ENCODE results near the gene ACBD7. TPM values are rescaled to one million over a fixed set of nuclear protein-coding genes. Genes with fewer than 3 reads are reported as not detected.

The ACBD7 gene
- total RNA-seq, 2 donors from 2014 or later: 2.4 to 3.1 TPM

DNA sequence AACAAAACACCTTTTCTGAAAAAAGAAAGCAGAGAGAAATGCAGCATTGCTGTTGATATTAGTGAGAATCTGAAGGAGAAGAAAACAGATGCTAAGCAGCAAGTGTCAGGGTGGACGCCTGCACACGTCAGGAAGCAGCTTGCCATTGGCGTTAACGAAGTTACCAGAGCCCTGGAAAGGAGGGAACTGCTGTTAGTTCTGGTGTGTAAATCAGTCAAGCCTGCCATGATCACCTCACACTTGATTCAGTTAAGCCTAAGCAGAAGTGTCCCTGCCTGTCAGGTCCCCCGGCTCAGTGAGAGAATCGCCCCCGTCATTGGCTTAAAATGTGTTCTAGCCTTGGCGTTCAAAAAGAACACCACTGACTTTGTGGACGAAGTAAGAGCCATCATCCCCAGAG, 14.9 kb upstream of the ACBD7 start:
- H3K27ac Mint-ChIP-seq: peak overlapping the region; percentile 32 to 80
- peaks cover 0 to 11% of the 10 kb centered on the region in 2 donors for H3K36me3 Mint-ChIP-seq
- DNase-seq (ENCODE audit: low spot score in 2 of 2): no peak
- no peaks in the 10 kb centered on the region for H3K9me3 Mint-ChIP-seq
- no peak for ATAC-seq

DNA sequence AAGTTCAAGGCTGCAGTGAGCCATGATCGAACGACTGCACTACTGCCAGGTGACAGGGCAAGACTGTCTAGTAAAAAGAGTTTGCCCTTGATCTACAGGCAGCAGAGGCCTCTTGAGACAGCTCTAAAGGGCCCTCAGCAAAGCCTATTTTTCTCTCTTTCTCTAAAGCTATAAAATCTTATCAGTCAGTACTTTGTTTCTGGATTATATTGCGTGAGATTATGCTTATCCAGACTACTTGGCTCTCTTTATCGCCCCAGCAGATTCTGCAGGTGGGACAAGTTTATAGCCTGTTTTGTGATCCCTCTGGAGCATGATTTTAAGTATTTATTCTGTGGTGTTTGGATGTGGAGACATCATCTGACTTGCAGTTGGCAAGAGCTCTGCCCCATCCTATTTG, 11.3 kb upstream of the ACBD7 start:
- DNase-seq (ENCODE audit: low spot score in 2 of 2) (no peak), ATAC-seq (no peak)
- Mint-ChIP-seq H3K36me3 (peaks cover 7 to 17% of the 10 kb centered on the region in 2 donors), H3K27ac (peak overlapping the region in 1 of 2 donors; percentile 95), H3K9me3 (no peaks in the 10 kb centered on the region)

DNA sequence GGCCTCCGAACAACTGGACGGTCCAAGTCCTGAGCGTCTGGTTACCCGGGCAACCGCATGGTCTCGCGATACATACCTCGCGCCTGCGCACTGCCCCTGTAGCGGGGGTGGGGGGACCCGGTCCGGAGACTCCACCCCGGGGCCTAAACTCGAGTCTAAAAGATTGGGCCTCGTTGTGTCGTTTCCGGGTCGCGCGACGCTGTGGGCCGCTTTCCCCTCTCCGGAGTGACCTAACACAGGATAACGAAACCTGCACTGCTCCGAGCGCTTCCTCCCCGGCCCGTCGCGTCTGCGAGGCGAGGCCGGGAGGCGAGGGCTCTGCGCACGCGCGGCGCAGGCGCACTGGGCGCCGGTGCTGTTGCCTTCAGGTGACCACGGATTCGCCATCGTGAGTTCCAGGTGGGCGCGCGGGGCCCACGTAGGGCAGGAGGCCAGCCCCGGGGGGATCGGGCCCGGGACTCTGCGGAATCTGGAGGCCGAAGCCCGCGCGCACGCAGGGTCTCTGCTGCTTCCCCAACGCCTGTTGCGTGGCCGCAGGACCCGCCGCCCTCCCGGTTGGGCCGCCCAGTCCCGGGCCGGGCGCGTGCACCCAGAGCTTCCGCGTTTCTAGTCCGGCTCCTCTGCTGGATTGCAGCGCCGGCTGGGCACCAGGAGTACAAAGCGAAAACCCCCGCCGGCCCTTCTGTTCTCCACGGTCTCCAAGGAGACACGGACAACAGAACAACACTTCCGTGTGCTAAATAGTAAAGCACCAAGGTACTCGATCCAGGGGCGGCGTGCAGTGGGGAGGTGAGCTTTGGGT, 8.6 kb upstream of the ACBD7 start, which contains the start of gene RPP38:
Gene RPP38 (plus strand): TSS at position 345 of the 802 bp plus-strand sequence. CDS start 5,960 bp downstream, outside the sequence.
- no peaks in the 10 kb centered on the region for H3K9me3 Mint-ChIP-seq
- H3K36me3 Mint-ChIP-seq: peaks cover 7 to 9% of the 10 kb centered on the region in 2 donors
- H3K27ac Mint-ChIP-seq: peak within 1 kb of the TSS; percentile 97 to 100
- DNase-seq (ENCODE audit: low spot score in 2 of 2) (peak; percentile 96 to 97), ATAC-seq (peak; percentile 91 to 93)

DNA sequence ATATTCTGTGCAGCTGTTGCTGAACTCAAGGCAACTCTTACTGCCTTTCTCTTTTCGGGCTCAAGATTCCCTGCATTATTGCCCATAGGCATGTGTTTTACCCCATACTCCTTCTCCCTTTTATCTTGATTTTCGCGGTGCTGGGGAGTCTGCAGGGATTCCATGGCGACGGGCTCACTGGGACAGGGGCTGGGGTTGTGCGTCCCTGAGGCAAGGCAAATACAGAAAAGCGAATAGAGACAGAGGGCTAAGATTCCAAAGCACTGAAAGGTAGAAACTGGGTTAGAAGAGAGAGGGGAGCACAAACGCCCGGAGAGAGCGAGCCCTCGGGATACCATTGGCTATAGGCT, 8.1 kb upstream of the ACBD7 start:
- ATAC-seq (peak in 1 of 2 donors; percentile 30), DNase-seq (ENCODE audit: low spot score in 2 of 2) (peak in 1 of 2 donors; percentile 55)
- H3K27ac Mint-ChIP-seq: peak overlapping the region; percentile 84 to 97
- peaks cover 7 to 9% of the 10 kb centered on the region in 2 donors for H3K36me3 Mint-ChIP-seq
- no peaks in the 10 kb centered on the region for H3K9me3 Mint-ChIP-seq

DNA sequence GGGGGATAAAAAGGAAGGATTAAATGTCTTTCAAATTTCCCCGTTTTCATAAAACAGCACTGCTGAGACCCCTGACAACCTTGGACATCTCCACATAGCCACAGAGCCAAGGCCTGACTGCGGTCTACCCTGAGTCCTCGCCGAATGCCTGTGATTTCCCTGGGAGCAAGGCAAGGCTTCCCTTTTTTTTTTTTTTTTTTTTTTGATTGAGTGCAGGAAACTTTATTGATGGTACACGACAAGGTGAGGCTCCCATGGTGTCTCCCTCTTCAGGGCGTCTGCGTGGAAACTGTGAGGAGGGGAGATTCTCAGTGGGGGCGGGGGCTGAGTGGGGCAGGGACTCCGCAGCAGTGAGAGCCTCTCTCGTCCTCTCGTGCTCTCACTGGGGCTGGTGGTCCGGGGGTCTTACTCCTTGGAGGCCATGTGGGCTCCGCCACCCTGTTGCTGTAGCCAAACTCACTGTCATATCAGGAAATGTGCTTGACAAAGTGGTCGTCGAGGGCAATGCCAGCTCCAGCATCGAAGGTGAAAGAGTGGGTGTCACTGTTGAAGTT, 4.4 kb upstream of the ACBD7 start:
- Mint-ChIP-seq H3K27ac (no peak overlapping the region), H3K9me3 (no peaks in the 10 kb centered on the region), H3K36me3 (peaks cover 5% of the 10 kb centered on the region in 2 donors)
- no peak for DNase-seq (ENCODE audit: low spot score in 2 of 2)
- ATAC-seq: no peak

DNA sequence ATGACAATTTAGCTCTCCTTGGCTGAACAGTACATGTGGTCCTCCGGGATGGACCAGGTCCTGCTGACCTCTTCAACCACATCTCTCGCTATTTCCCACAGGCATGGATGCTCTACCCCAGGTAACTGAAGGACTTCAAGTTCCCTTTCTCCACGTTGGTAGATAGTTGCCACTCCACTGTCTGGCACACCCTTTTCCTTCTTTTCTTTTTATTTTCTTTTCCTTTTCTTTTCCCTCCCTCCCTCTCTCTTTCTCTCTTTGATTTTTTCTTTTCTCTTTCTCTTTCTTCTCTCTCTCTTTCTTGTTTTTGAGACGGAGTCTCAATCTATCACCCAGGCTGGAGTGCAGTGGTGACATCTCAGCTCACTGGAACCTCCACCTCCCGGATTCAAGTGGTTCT, 2.8 kb upstream of the ACBD7 start:
- Mint-ChIP-seq H3K36me3 (no peaks in the 10 kb centered on the region), H3K27ac (no peak overlapping the region), H3K9me3 (no peaks in the 10 kb centered on the region)
- no peak for ATAC-seq
- DNase-seq (ENCODE audit: low spot score in 2 of 2): peak in 1 of 2 donors; percentile 11

DNA sequence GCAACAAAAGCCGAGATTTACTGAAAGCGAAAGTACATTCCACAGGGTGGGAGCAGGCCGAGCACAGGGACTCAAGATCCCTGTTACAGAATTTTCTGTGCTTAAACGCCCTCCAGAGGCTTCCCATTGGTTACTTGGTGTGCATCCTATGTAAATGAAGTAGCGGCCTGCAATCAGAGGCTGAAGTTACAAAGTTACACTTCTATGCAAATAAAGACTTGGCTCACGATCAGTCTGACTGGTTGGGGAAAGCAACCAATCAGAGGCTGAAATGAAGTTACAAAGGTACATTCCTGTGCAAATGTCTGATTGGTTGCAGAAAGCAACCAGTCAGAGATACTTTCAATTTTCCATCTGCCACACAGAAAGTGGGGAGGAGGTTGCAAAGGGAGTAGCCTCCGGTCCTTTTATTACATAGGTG, 4.1 kb downstream of the ACBD7 start:
- ATAC-seq: peak in 1 of 2 donors; percentile 59
- H3K27ac Mint-ChIP-seq: no peak overlapping the region

DNA sequence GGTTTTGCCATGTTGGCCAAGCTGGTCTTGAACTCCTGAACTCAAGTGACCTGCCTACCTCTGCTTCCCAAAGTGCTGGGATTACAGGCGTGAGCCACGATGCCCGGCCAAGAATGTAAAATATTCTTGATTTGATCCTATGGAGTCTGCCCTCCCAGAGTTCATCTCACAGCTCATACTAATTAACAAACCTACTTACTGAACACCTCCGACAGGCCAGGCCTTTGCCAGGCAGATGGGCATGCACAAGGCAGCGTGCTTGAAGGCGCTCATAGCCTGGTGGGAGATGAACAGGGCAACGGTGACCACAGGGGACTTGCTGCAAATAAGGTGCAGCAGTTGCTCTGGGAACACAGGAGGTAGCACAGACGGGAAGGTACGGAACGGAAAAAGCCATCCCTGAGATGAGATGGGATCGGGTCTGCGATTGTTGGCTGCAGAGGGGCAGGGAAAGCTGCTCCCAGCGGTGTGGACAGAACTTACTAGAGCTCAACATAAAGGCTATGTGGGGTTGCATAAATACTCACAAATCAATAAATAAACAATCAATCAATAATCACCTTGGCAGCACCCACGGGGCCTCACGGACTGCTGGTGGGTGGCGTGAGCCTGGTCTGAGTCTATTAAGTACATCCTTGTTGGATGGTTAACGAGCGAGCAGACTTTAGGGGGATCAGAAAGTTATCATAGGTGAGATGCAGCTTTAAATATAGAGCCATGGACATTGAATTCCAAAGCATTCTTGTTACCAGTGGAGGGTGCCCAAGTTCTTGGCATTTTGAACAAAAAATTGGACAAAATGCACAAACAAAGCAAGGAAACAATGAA, 4.7 kb downstream of the ACBD7 start:
- DNase-seq (ENCODE audit: low spot score in 2 of 2): peak in 1 of 2 donors; percentile 50
- H3K36me3 Mint-ChIP-seq: no peaks in the 10 kb centered on the region
- no peak for ATAC-seq
- H3K27ac Mint-ChIP-seq: no peak overlapping the region
- H3K9me3 Mint-ChIP-seq: no peaks in the 10 kb centered on the region

More for the DNA sequence above, 4.1 kb downstream of the ACBD7 start:
- no peaks in the 10 kb centered on the region for H3K36me3 Mint-ChIP-seq
- H3K9me3 Mint-ChIP-seq: no peaks in the 10 kb centered on the region
- peak in 1 of 2 donors; percentile 13 for DNase-seq (ENCODE audit: low spot score in 2 of 2)

DNA sequence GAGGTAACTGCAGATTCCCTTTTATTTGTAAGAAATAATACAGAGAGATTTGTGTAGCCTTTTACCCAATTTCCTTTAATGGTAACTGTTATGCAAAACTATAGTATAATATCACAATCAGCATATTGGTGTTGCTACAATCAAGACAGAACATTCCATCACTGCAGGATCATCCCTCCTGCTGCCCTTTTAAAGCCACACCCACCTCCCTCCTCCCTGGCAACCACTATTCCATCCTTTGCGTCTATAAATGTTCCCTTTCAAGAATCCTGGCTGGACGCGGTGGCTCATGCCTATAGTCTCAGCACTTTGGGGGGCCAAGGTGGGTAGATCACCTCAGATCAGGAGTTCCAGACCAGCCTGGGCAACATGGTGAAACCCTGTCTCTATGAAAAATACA, 13.2 kb downstream of the ACBD7 start:
- no peak for ATAC-seq

DNA sequence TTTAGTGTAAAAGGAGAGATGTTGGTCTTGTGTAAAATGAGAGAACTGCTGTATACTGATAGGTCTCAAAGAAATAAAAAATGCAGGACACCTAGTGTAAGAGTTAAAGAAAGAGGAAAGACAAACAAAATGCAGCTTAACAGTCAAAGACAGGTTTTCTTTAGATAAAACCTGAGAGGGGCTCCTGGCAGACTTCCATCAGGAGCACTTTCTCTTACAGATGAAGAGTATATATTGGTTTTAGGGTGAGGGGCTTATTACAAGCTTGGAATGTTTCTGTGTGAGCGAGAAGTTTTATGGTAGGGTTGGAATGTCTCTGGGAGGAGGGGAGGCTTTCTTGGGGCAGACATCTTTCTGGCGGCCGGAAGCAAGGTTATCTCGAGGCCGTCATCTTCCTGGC, 16.2 kb downstream of the ACBD7 start:
- Mint-ChIP-seq H3K36me3 (no peaks in the 10 kb centered on the region), H3K9me3 (peaks cover 3 to 4% of the 10 kb centered on the region in 2 donors), H3K27ac (no peak overlapping the region)
- ATAC-seq (no peak), DNase-seq (ENCODE audit: low spot score in 2 of 2) (no peak)

More for the DNA sequence above, 13.2 kb downstream of the ACBD7 start:
- H3K27ac Mint-ChIP-seq: no peak overlapping the region
- no peaks in the 10 kb centered on the region for H3K36me3 Mint-ChIP-seq
- DNase-seq (ENCODE audit: low spot score in 2 of 2): no peak
- H3K9me3 Mint-ChIP-seq: no peaks in the 10 kb centered on the region

DNA sequence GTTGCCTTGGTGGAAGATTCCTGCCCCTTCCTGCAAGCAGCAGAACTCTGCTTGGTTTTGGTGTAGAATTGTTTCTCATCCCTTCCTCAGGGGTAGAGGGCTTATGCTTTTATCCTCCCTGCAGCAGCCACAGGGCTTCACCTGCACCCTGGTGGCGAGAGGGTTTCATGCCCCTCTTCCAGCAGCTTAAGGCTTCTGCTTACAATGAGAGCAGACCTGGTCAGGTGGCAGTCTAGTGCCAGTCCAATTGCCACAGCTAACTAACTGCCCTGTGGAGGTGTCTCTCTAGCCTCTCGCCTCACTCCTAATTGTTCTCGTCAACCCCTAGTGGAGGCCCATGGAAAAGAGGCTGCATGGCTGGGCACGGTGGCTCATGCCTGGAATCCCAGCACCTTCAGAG, 19.3 kb downstream of the ACBD7 start:
- H3K27ac Mint-ChIP-seq: no peak overlapping the region
- peaks cover 3 to 10% of the 10 kb centered on the region in 2 donors for H3K9me3 Mint-ChIP-seq
- DNase-seq (ENCODE audit: low spot score in 2 of 2) (no peak), ATAC-seq (no peak)
- H3K36me3 Mint-ChIP-seq: peaks cover 5% of the 10 kb centered on the region in 2 donors

DNA sequence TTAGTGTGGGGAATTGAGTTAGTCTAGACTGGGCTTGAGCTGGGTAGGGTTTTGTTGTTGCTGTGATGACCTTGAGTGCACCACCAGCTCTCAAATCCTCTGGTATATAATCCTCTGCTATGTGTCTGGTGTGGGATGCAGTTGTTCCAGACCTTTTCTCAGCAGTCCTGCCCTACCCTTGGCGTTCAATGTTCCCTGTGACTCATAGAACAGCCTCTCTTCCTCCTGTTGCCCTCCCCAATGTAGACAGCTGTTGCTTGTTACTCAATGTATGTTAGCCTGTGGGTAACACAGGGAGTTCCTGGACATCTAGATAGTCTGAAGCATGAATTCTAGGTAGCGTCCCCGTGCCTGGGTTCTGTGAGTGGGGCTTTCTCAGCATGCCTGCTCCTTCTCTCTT, 19.8 kb downstream of the ACBD7 start:
- Mint-ChIP-seq H3K36me3 (peaks cover 5% of the 10 kb centered on the region in 2 donors), H3K27ac (no peak overlapping the region), H3K9me3 (peaks cover 3 to 10% of the 10 kb centered on the region in 2 donors)
- no peak for DNase-seq (ENCODE audit: low spot score in 2 of 2)
- no peak for ATAC-seq

DNA sequence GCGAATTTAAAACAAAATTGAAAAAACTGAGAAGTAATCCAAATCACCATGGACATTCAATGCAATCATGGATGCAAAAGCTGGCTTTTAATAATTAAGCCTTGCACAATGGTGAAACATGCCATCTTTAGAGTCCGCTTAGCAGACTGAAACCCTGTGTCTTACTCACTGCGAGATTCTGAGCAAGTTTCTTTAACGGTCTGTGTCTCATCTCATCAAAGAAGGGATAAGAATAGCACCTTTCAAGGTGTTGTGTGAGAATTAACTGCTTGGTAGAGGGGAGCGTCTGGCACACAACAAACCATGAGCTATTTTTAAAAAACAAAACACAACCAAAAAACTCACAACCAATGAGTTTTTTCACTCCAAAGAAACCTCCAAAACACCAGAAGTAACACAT, 21.4 kb downstream of the ACBD7 start:
- no peak overlapping the region for H3K27ac Mint-ChIP-seq
- peaks cover 3 to 10% of the 10 kb centered on the region in 2 donors for H3K9me3 Mint-ChIP-seq
- no peak for DNase-seq (ENCODE audit: low spot score in 2 of 2)
- ATAC-seq: no peak
- H3K36me3 Mint-ChIP-seq: peaks cover 5% of the 10 kb centered on the region in 2 donors

DNA sequence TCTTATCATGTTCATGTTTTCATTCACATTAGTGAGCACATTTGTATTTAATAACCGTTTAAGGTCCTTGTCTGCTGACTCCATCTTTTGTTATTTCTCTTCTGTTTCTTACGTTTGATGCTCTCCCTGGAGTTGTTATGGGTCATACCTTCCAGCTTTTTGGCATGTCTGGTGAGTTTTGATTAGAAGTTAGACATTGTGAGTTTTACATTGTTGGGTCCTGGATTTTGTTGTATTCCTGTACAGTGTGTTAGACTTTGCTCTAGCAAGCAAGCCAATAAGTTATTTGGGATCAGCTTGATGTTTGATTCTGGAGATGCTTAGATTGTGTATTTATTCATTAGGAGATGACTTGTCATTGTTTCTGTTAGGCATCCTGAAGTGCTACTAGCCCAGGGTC, 27.9 kb downstream of the ACBD7 start:
- DNase-seq (ENCODE audit: low spot score in 2 of 2): no peak
- H3K9me3 Mint-ChIP-seq: peaks cover 8 to 16% of the 10 kb centered on the region in 2 donors
- ATAC-seq: no peak
- peaks cover 23 to 25% of the 10 kb centered on the region in 2 donors for H3K36me3 Mint-ChIP-seq
- no peak overlapping the region for H3K27ac Mint-ChIP-seq

DNA sequence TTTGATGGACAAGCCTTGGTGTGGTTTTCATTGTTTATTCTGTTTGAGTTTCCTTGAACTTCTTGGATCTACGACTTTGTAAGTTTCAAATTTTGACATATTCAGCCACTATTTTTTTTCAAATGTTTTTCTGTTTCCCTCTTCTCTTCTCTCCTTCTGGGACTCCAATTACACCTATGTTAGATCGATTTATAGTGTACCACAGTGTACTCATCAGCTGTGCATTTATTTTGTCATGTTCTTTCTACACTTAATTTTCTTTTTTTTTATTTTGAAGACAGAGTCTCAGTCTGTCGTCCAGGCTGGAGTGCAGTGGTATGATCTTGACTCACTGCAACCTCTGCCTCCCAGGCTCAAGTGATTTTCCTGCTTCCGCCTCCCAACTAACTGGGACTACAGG, 28.7 kb downstream of the ACBD7 start:
- ATAC-seq (no peak), DNase-seq (ENCODE audit: low spot score in 2 of 2) (no peak)
- Mint-ChIP-seq H3K27ac (no peak overlapping the region), H3K36me3 (peaks cover 18 to 20% of the 10 kb centered on the region in 2 donors), H3K9me3 (peaks cover 8 to 10% of the 10 kb centered on the region in 2 donors)

DNA sequence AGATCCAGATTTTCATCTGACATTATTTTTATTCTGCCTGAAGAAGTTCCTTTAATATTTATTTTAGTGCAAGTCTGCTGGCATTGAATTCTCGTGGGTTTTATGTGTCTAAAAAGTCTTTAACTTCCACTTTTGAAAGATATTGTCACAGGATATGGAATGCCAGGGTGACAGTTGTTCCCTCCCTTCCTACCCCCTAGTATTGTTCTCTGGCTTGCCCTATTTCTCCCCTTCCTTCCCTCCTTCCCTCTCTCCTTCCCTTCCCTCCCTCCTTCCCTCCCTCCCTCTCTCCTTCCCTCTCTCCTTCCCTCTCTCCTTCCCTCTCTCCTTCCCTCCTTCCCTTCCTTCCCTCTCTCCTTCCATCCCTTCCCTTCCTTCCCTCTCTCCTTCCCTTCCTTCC, 29.9 kb downstream of the ACBD7 start:
- no peak for ATAC-seq
- Mint-ChIP-seq H3K9me3 (peaks cover 8 to 10% of the 10 kb centered on the region in 2 donors), H3K27ac (no peak overlapping the region), H3K36me3 (peaks cover 18 to 20% of the 10 kb centered on the region in 2 donors)
- DNase-seq (ENCODE audit: low spot score in 2 of 2): no peak

DNA sequence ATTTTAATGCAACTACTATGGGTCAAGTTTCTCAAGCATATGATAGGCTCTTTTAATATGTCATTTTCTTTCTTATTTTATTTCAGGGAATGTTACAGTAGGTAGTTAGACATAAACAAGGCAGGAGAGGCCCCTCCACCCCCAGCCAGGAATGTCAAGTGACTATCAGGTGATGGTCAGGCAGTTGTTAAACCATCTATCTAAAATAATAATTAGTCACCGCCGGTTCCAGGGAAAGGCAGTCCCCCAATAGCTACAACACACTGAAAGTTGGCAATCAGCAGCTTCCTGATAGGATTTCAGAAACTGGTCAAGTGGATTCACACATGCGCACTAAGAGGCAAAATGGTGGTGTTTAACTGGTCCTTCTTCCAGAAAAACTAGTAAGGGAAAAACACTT, 35.5 kb downstream of the ACBD7 start:
- ATAC-seq (no peak), DNase-seq (ENCODE audit: low spot score in 2 of 2) (no peak)
- Mint-ChIP-seq H3K9me3 (no peaks in the 10 kb centered on the region), H3K36me3 (no peaks in the 10 kb centered on the region), H3K27ac (no peak overlapping the region)

All from activated naive CD4-positive, alpha-beta T cell treated with anti-CD3 and anti-CD28 coated beads, Interleukin-2, amount 50 U/mL, for 72 hours (primary cell).